Measurements from ENCODE around the gene RNF225. TPM values are rescaled to one million over a fixed set of nuclear protein-coding genes. Genes with fewer than 3 reads are reported as not detected.

RNF225 gene
- total and polyA plus RNA-seq, 4 experiments from 2014 or later: 0.47 TPM; not detected in 3

DNA sequence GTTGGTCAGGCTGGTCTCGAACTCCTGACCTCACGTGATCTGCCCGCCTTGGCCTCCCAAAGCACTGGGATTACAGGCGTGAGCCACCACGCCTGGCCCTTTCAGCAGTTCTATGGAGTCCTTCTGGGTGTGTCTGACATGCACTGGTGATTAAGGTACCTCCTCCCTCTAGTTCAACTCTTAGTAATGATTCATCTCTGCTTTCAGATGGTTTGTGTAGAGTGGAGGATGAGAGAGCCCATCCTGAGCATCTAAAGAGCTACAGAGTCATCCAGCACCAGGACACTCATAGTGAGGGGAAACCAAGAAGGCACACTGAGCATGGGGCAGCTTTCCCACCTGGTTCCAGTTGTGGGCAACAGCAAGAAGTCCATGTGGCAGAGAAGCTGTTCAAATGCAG lies 21.1 kb downstream of the RNF225 start:
- Mint-ChIP-seq H3K27me3 (no peaks in the 10 kb centered on the region), H3K4me3 (no peak overlapping the region), H3K27ac (no peak overlapping the region), H3K36me3 (peaks cover 32 to 34% of the 10 kb centered on the region in 2 donors), H3K4me1 (peaks cover 0 to 3% (median 1%) of the 10 kb centered on the region in 4 donors), H3K9me3 (no peaks in the 10 kb centered on the region)
- no peak for DNase-seq
- Histone ChIP-seq H3K27ac (ENCODE audit: low read depth, low read length) (no peak overlapping the region), H3K4me3 (ENCODE audit: low read length in 2 of 2) (no peak overlapping the region), H3K27me3 (ENCODE audit: insufficient read depth, low read length) (no peaks in the 10 kb centered on the region), H3K36me3 (ENCODE audit: insufficient read depth, low read length) (peaks cover 24% of the 10 kb centered on the region), H3K9me3 (ENCODE audit: control insufficient read depth in 1 of 2, low read length in 2 of 2) (no peaks in the 10 kb centered on the region), H3K4me1 (ENCODE audit: insufficient read depth, low read length) (no peaks in the 10 kb centered on the region)
- POLR2A ChIA-PET (ENCODE audit: partially characterized antibody): no interaction called here
- CTCF ChIA-PET (ENCODE audit: partially characterized antibody): interaction anchor here (1.6 kb wide), 1 partner anchor 10 kb away, joined by 3 read pairs; no protein-coding TSS in a partner anchor
- intact Hi-C loops (cut with micrococcal nuclease): no loop called here

- Histone ChIP-seq H3K9me3 (ENCODE audit: control insufficient read depth in 1 of 2, low read length in 2 of 2) (no peaks in the 10 kb centered on the region), H3K4me1 (ENCODE audit: insufficient read depth, low read length) (no peaks in the 10 kb centered on the region), H3K27me3 (ENCODE audit: insufficient read depth, low read length) (no peaks in the 10 kb centered on the region), H3K4me3 (ENCODE audit: low read length in 2 of 2) (no peak overlapping the region), H3K36me3 (ENCODE audit: insufficient read depth, low read length) (peaks cover 24% of the 10 kb centered on the region), H3K27ac (ENCODE audit: low read depth, low read length) (no peak overlapping the region)
- intact Hi-C loops (cut with micrococcal nuclease): no loop called here
- H3K27ac Mint-ChIP-seq: no peak overlapping the region
- no peak overlapping the region for H3K4me3 Mint-ChIP-seq
- ChIA-PET CTCF (ENCODE audit: partially characterized antibody) (interaction anchor here (1.6 kb wide), 1 partner anchor 9 kb away, joined by 3 read pairs; no protein-coding TSS in a partner anchor), POLR2A (ENCODE audit: partially characterized antibody) (no interaction called here)
- peaks cover 0 to 3% (median 1%) of the 10 kb centered on the region in 4 donors for H3K4me1 Mint-ChIP-seq
- no peak for DNase-seq
- no peaks in the 10 kb centered on the region for H3K9me3 Mint-ChIP-seq
- H3K36me3 Mint-ChIP-seq: peaks cover 32 to 34% of the 10 kb centered on the region in 2 donors
- no peaks in the 10 kb centered on the region for H3K27me3 Mint-ChIP-seq
Observed at GRCh38 chr19:58417071-58417470, 21.6 kb downstream of the RNF225 start.

DNA sequence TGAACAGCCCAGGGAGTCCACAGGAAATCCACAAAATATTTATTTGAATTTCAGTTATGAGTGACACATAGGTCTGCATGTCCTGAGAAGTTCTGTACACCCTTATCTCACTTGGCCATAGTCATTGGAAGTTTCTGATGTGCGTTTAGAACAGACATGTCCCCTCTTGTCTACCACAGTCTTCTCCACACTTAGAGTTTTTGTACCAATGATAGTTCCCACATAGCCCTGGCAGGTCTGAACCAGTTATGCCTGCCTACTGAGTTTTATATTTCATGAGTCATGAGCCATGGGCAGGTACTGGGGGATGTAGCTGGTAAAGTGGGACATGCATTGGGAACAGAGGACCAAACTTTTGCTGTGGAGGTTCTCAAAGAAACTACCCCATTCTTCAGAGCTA lies 33.2 kb downstream of the RNF225 start:
- no peak overlapping the region for H3K4me3 Mint-ChIP-seq
- Histone ChIP-seq H3K27me3 (ENCODE audit: insufficient read depth, low read length) (no peaks in the 10 kb centered on the region), H3K36me3 (ENCODE audit: insufficient read depth, low read length) (no peaks in the 10 kb centered on the region), H3K4me3 (ENCODE audit: low read length in 2 of 2) (no peak overlapping the region), H3K4me1 (ENCODE audit: insufficient read depth, low read length) (no peaks in the 10 kb centered on the region), H3K9me3 (ENCODE audit: control insufficient read depth in 1 of 2, low read length in 2 of 2) (peaks cover 17 to 48% of the 10 kb centered on the region in 2 donors), H3K27ac (ENCODE audit: low read depth, low read length) (no peak overlapping the region)
- H3K27ac Mint-ChIP-seq: no peak overlapping the region
- no peaks in the 10 kb centered on the region for H3K27me3 Mint-ChIP-seq
- peaks cover 10 to 16% of the 10 kb centered on the region in 2 donors for H3K36me3 Mint-ChIP-seq
- H3K9me3 Mint-ChIP-seq: peaks cover 0 to 77% (median 51%) of the 10 kb centered on the region in 8 donors
- DNase-seq: no peak
- ChIA-PET CTCF (ENCODE audit: partially characterized antibody) (no interaction called here), POLR2A (ENCODE audit: partially characterized antibody) (no interaction called here)
- intact Hi-C loops (cut with micrococcal nuclease): no loop called here
- peaks cover 0 to 1% (median 0%) of the 10 kb centered on the region in 4 donors for H3K4me1 Mint-ChIP-seq

- no peaks in the 10 kb centered on the region for H3K4me1 ChIP-seq (ENCODE audit: insufficient read depth, low read length)
- CTCF ChIA-PET (ENCODE audit: partially characterized antibody): no interaction called here
- H3K4me3 ChIP-seq (ENCODE audit: low read length in 2 of 2): no peak overlapping the region
- intact Hi-C loops (cut with micrococcal nuclease): no loop called here
- Mint-ChIP-seq H3K4me1 (peaks cover 0 to 1% (median 0%) of the 10 kb centered on the region in 4 donors), H3K36me3 (peaks cover 19 to 25% of the 10 kb centered on the region in 2 donors), H3K9me3 (peaks cover 0 to 87% (median 62%) of the 10 kb centered on the region in 8 donors), H3K27me3 (no peaks in the 10 kb centered on the region), H3K4me3 (no peak overlapping the region), H3K27ac (no peak overlapping the region)
- H3K27me3 ChIP-seq (ENCODE audit: insufficient read depth, low read length): no peaks in the 10 kb centered on the region
- no peak overlapping the region for H3K27ac ChIP-seq (ENCODE audit: low read depth, low read length)
- no peak for DNase-seq
- peaks cover 6% of the 10 kb centered on the region for H3K36me3 ChIP-seq (ENCODE audit: insufficient read depth, low read length)
- H3K9me3 ChIP-seq (ENCODE audit: control insufficient read depth in 1 of 2, low read length in 2 of 2): peaks cover 20 to 59% of the 10 kb centered on the region in 2 donors
- POLR2A ChIA-PET (ENCODE audit: partially characterized antibody): interaction anchor here (1.1 to 1.4 kb wide), 2 partner anchors 10 to 21 kb away, joined by 3 to 5 read pairs; partner anchors contain the start of genes ZNF132 and ZNF584
Observed at GRCh38 chr19:58429745-58430144, 34.3 kb downstream of the RNF225 start.

- H3K36me3 Mint-ChIP-seq: peaks cover 55 to 66% of the 10 kb centered on the region in 2 donors
- intact Hi-C loops (cut with micrococcal nuclease): no loop called here
- Histone ChIP-seq H3K4me1 (ENCODE audit: insufficient read depth, low read length) (peaks cover 3% of the 10 kb centered on the region), H3K27ac (ENCODE audit: low read depth, low read length) (no peak overlapping the region), H3K27me3 (ENCODE audit: insufficient read depth, low read length) (no peaks in the 10 kb centered on the region), H3K9me3 (ENCODE audit: control insufficient read depth in 1 of 2, low read length in 2 of 2) (peaks cover 20 to 67% of the 10 kb centered on the region in 2 donors), H3K4me3 (ENCODE audit: low read length in 2 of 2) (no peak overlapping the region), H3K36me3 (ENCODE audit: insufficient read depth, low read length) (peaks cover 25% of the 10 kb centered on the region)
- POLR2A ChIA-PET (ENCODE audit: partially characterized antibody): interaction anchor here (0.6 to 1.5 kb wide), 3 partner anchors 9 to 72 kb away, joined by 3 read pairs; partner anchors contain the start of gene ZNF497
- H3K4me1 Mint-ChIP-seq: peaks cover 4 to 14% (median 9%) of the 10 kb centered on the region in 4 donors
- DNase-seq: no peak
- H3K27ac Mint-ChIP-seq: no peak overlapping the region
- CTCF ChIA-PET (ENCODE audit: partially characterized antibody): interaction anchor here (0.6 kb wide), 1 partner anchor 86 kb away, joined by 3 read pairs; the partner anchor contains the start of gene ZBTB45
- H3K27me3 Mint-ChIP-seq: no peaks in the 10 kb centered on the region
- peaks cover 8 to 93% (median 78%) of the 10 kb centered on the region in 8 donors for H3K9me3 Mint-ChIP-seq
- H3K4me3 Mint-ChIP-seq: no peak overlapping the region
Observed at GRCh38 chr19:58434217-58434616, 38.8 kb downstream of the RNF225 start.

GRCh38 chr19:58439576-58440554 lies 44.4 kb downstream of the RNF225 start, which contains the start of gene ZNF132:
Gene ZNF132 (minus strand): TSS chr19:58440153. CDS start chr19:58439821, 332 bp downstream.
- H3K36me3 ChIP-seq (ENCODE audit: insufficient read depth, low read length): peaks cover 18% of the 10 kb centered on the region
- CTCF ChIA-PET (ENCODE audit: partially characterized antibody): interaction anchor here (1.8 kb wide), 1 partner anchor 80 kb away, joined by 5 read pairs; the partner anchor contains the start of gene ZBTB45
- peak within 1 kb of the TSS; percentile 72 to 80 for H3K4me3 ChIP-seq (ENCODE audit: low read length in 2 of 2)
- H3K27me3 ChIP-seq (ENCODE audit: insufficient read depth, low read length): no peaks in the 10 kb centered on the region
- peaks cover 12 to 30% (median 22%) of the 10 kb centered on the region in 4 donors for H3K4me1 Mint-ChIP-seq
- peaks cover 44 to 46% of the 10 kb centered on the region in 2 donors for H3K36me3 Mint-ChIP-seq
- H3K4me3 Mint-ChIP-seq: peak within 1 kb of the TSS; percentile 87 to 97 (median 96)
- H3K27ac ChIP-seq (ENCODE audit: low read depth, low read length): peak within 1 kb of the TSS; percentile 69
- DNase-seq: peak; percentile 93 to 99 (median 98)
- H3K27ac Mint-ChIP-seq: peak within 1 kb of the TSS; percentile 82 to 100 (median 99)
- H3K4me1 ChIP-seq (ENCODE audit: insufficient read depth, low read length): peaks cover 18% of the 10 kb centered on the region
- intact Hi-C loops (cut with micrococcal nuclease): loop anchor here (1.0 to 2.0 kb wide), 11 partner anchors 11 to 113 kb away; partner anchors contain the start of genes RPS5, TRIM28, ZBTB45 and ZNF324B
- H3K9me3 ChIP-seq (ENCODE audit: control insufficient read depth in 1 of 2, low read length in 2 of 2): peaks cover 0 to 20% of the 10 kb centered on the region in 2 donors
- H3K27me3 Mint-ChIP-seq: peaks cover 2 to 3% of the 10 kb centered on the region in 2 donors
- POLR2A ChIA-PET (ENCODE audit: partially characterized antibody): interaction anchor here (0.7 to 3.6 kb wide), 17 partner anchors 10 to 1051 kb away, joined by 3 to 18 read pairs (median 4); partner anchors contain the start of genes ERVK3-1, MZF1, UBE2M and ZBTB45
- H3K9me3 Mint-ChIP-seq: peaks cover 10 to 48% (median 39%) of the 10 kb centered on the region in 8 donors

All from CD4-positive, alpha-beta memory T cell (primary cell).